Measurements from ENCODE around the gene TAF12.
"Not testable (repeated sequence)": the region's sequence is repeated elsewhere in the genome, so short reads cannot be mapped to it uniquely, and the experiment has no call there.

DNA sequence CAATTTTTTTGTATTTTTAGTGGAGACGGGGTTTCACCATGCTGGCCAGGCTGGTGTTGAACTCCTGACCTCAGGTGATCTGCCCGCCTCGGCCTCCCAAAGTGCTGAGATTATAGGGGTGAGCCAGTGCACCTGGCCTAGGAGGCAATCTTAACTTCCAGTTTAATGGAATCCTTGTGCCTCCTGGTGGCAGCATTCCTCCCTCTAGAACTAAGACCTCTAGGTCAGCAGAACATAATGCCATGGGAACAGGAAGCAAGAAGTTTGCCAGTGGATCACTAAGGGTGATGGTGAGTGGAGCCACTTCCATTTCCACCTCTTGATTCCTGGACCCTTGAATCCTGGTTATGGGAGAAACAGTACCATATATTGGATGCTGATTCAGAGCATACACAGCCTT lies 11.0 kb upstream of the TAF12 start:
- TF ChIP-seq, protein P1, sequence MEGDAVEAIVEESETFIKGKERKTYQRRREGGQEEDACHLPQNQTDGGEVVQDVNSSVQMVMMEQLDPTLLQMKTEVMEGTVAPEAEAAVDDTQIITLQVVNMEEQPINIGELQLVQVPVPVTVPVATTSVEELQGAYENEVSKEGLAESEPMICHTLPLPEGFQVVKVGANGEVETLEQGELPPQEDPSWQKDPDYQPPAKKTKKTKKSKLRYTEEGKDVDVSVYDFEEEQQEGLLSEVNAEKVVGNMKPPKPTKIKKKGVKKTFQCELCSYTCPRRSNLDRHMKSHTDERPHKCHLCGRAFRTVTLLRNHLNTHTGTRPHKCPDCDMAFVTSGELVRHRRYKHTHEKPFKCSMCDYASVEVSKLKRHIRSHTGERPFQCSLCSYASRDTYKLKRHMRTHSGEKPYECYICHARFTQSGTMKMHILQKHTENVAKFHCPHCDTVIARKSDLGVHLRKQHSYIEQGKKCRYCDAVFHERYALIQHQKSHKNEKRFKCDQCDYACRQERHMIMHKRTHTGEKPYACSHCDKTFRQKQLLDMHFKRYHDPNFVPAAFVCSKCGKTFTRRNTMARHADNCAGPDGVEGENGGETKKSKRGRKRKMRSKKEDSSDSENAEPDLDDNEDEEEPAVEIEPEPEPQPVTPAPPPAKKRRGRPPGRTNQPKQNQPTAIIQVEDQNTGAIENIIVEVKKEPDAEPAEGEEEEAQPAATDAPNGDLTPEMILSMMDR (IDR thresholded peaks at IDR 0.05; ENCODE audit: borderline replicate concordance, extremely low read depth, low read length, poor library complexity, severe bottlenecking) = peak; percentile 34
- not testable (repeated sequence) for TF ChIP-seq EZH2 (IDR thresholded peaks at IDR 0.05; ENCODE audit: borderline replicate concordance, low read depth, low read length, severe bottlenecking)

Measured in DND-41 (cell line).